Hepatocyte (in vitro differentiated cells): ENCODE measurements around the gene KAT7.

Source experiments
- CTCF ChIP-seq: fragments of 200-600 bp; sonication (generic); IDR thresholded peaks from 2 replicates; pipeline ENCODE4 v1.5.1; 2016; ENCODE audit warnings: antibody characterized with exemption, mild to moderate bottlenecking; ENCODE audit not compliant: poor library complexity
- EZH2 ChIP-seq: fragments of 200-600 bp; sonication (generic); IDR thresholded peaks from 2 replicates; pipeline ENCODE4 v1.6.1; 2016; ENCODE audit warnings: antibody characterized with exemption, mild to moderate bottlenecking, borderline replicate concordance
- EZH2phosphoT487 ChIP-seq: fragments of 200-600 bp; sonication (generic); IDR thresholded peaks from one replicate; pipeline ENCODE4 v1.6.1; 2018; ENCODE audit warnings: antibody characterized with exemption, mild to moderate bottlenecking, low read depth, moderate library complexity; ENCODE audit not compliant: unreplicated experiment, severe bottlenecking

- TF ChIP-seq CTCF (no peak), EZH2 (no peak), EZH2phosphoT487 (no peak)
Observed at GRCh38 chr17:49745175-49746139, 43.0 kb upstream of the KAT7 start.
